Colonic mucosa (tissue), 4 donors: ENCODE measurements around the gene MYO18A. TPM values are rescaled to one million over a fixed set of nuclear protein-coding genes. Genes with fewer than 3 reads are reported as not detected.
"Not testable (repeated sequence)": the region's sequence is repeated elsewhere in the genome, so short reads cannot be mapped to it uniquely, and the experiment has no call there.

ENCODE experiments used
- DNase-seq: peaks from one replicate; pipeline ENCODE4 v3.0.0-alpha.2; 2020
- H3K27ac ChIP-seq: fragments of 200-600 bp; one replicate; pipeline ENCODE4 v1.8.0; 2021
- H3K27me3 ChIP-seq: fragments of 200-600 bp; one replicate; pipeline ENCODE4 v1.8.0; 2021
- H3K36me3 ChIP-seq: fragments of 200-600 bp; one replicate; pipeline ENCODE4 v1.8.0; 2021
- H3K4me1 ChIP-seq: fragments of 200-600 bp; one replicate; pipeline ENCODE4 v1.8.0; 2021; ENCODE audit warnings: mild to moderate bottlenecking
- H3K4me3 ChIP-seq: fragments of 200-600 bp; one replicate; pipeline ENCODE4 v1.8.0; 2021
- H3K9ac ChIP-seq, 2 donors: one replicate each; pipeline ENCODE4 v1.7.0; 2013; ENCODE audit warnings: control low read depth in 2 of 2, low read depth in 2 of 2, low read length in 2 of 2
- H3K9me3 ChIP-seq: fragments of 200-600 bp; one replicate; pipeline ENCODE4 v1.8.0; 2021
- CTCF ChIP-seq: fragments of 200-600 bp; IDR thresholded peaks from one replicate; pipeline ENCODE4 v1.8.0; 2022; ENCODE audit warnings: antibody characterized with exemption, mild to moderate bottlenecking
- intact Hi-C: fragments of 100-400 bp; cut with DNase I; formaldehyde crosslinking; loops from one replicate; pipeline ENCODE4 v1.14.1; 2022
- total RNA-seq, 2 donors: library from RNA; stranded (reverse); fragmentation: NEBNext Ultra II Directional in 1 of 2; extraction: Animal tissue kit (Norgen Biotek cat#: 25700) in 1 of 2; gene quantifications; one replicate each; pipeline ENCODE4 v1.2.1, GENCODE V29; 2021
- donor health status: healthy.
- donor health status: DM: no; HTN: no; CAD: no.
- donor health status: DM: no; HTN: no; CAD: no.

The MYO18A gene
- 100 to 1,000 TPM in 1 of 2 donors, 10 to 100 TPM in 1; 63.3 to 112 TPM for total RNA-seq

- Histone ChIP-seq H3K27me3 (no peaks in the 10 kb centered on the region), H3K36me3 (no peaks in the 10 kb centered on the region), H3K27ac (peak within 1 kb of the TSS; percentile 94), H3K9me3 (no peaks in the 10 kb centered on the region), H3K4me3 (peak within 1 kb of the TSS; percentile 60), H3K9ac (peak within 1 kb of the TSS; percentile 86 to 96), H3K4me1 (peaks cover 6% of the 10 kb centered on the region)
- intact Hi-C loops: loop anchor here (5.0 kb wide), 1 partner anchor 33 kb away; no protein-coding TSS in a partner anchor
- DNase-seq: peak; percentile 83
- TF ChIP-seq CTCF: peak; percentile 69
These were observed at the start of gene MYO18A for GRCh38 chr17:29180034-29180787. TSS of gene MYO18A (minus strand) at chr17:29180398. CDS start at chr17:29166940, 13,458 bp downstream.

- no peaks in the 10 kb centered on the region for H3K27me3 ChIP-seq
- no peaks in the 10 kb centered on the region for H3K4me1 ChIP-seq
- no peaks in the 10 kb centered on the region for H3K9me3 ChIP-seq
- no peak overlapping the region for H3K9ac ChIP-seq
- H3K27ac ChIP-seq: no peak overlapping the region
- TF ChIP-seq CTCF: no peak
- H3K36me3 ChIP-seq: no peaks in the 10 kb centered on the region
- intact Hi-C loops: loop anchor here (10.0 kb wide), 1 partner anchor 59 kb away; no protein-coding TSS in a partner anchor
- no peak for DNase-seq
- no peak overlapping the region for H3K4me3 ChIP-seq
These were observed 45.2 kb upstream of the MYO18A start for GRCh38 chr17:29225396-29225795.

- not testable (repeated sequence) for H3K36me3 ChIP-seq, H3K9ac ChIP-seq, H3K27me3 ChIP-seq, DNase-seq, H3K4me3 ChIP-seq, H3K9me3 ChIP-seq, H3K4me1 ChIP-seq, H3K27ac ChIP-seq
- intact Hi-C loops: loop anchor here (10.0 kb wide), 1 partner anchor 63 kb away; no protein-coding TSS in a partner anchor
These were observed 41.1 kb upstream of the MYO18A start for GRCh38 chr17:29221338-29221737.

- H3K9me3 ChIP-seq: no peaks in the 10 kb centered on the region
- TF ChIP-seq CTCF: peak; percentile 82
- H3K4me3 ChIP-seq: no peak overlapping the region
- no peaks in the 10 kb centered on the region for H3K27me3 ChIP-seq
- no peak overlapping the region for H3K9ac ChIP-seq
- intact Hi-C loops: loop anchor here (1.0 to 10.0 kb wide), 2 partner anchors 65 to 70 kb away; no protein-coding TSS in a partner anchor
- peak; percentile 79 for DNase-seq
- no peaks in the 10 kb centered on the region for H3K4me1 ChIP-seq
- H3K27ac ChIP-seq: no peak overlapping the region
- no peaks in the 10 kb centered on the region for H3K36me3 ChIP-seq
These were observed 39.3 kb upstream of the MYO18A start for GRCh38 chr17:29219378-29220047.

- H3K36me3 ChIP-seq: no peaks in the 10 kb centered on the region
- no peak for TF ChIP-seq CTCF
- no peak for DNase-seq
- no peaks in the 10 kb centered on the region for H3K4me1 ChIP-seq
- no peak overlapping the region for H3K4me3 ChIP-seq
- intact Hi-C loops: no loop called here
- no peak overlapping the region for H3K9ac ChIP-seq
- H3K27ac ChIP-seq: no peak overlapping the region
- H3K27me3 ChIP-seq: no peaks in the 10 kb centered on the region
- H3K9me3 ChIP-seq: no peaks in the 10 kb centered on the region
These were observed 36.7 kb upstream of the MYO18A start for GRCh38 chr17:29216856-29217255.
